ENCODE results near the gene WFIKKN1.
"Not testable (repeated sequence)": the region's sequence is repeated elsewhere in the genome, so short reads cannot be mapped to it uniquely, and the experiment has no call there.

The WFIKKN1 gene

GRCh38 chr16:595942-596735 is 34.6 kb upstream of the WFIKKN1 start:
- no peak for DNase-seq

GRCh38 chr16:596736-597060 is 34.1 kb upstream of the WFIKKN1 start:
- DNase-seq, result no peak

- not testable (repeated sequence) for DNase-seq
Measured at GRCh38 chr16:597655-598054, 33.1 kb upstream of the WFIKKN1 start.

GRCh38 chr16:598823-599739 is 31.7 kb upstream of the WFIKKN1 start:
- DNase-seq, result no peak

GRCh38 chr16:600781-601180 is 30.0 kb upstream of the WFIKKN1 start:
- no peak for DNase-seq

- no peak for DNase-seq
Measured at GRCh38 chr16:603933-604332, 26.9 kb upstream of the WFIKKN1 start.

- DNase-seq, result no peak
Measured at GRCh38 chr16:606656-607307, 24.0 kb upstream of the WFIKKN1 start.

GRCh38 chr16:608019-608418 is 22.8 kb upstream of the WFIKKN1 start:
- DNase-seq, result no peak

GRCh38 chr16:609316-609715 is 21.5 kb upstream of the WFIKKN1 start:
- no peak for DNase-seq

GRCh38 chr16:609984-610383 is 20.8 kb upstream of the WFIKKN1 start:
- no peak for DNase-seq

- DNase-seq, result no peak
Measured at GRCh38 chr16:610513-611381, 20.0 kb upstream of the WFIKKN1 start.

GRCh38 chr16:615122-615521 is 15.7 kb upstream of the WFIKKN1 start:
- no peak for DNase-seq

- DNase-seq, result no peak
Measured at GRCh38 chr16:616733-617586, 13.8 kb upstream of the WFIKKN1 start.

- no peak for DNase-seq
Measured at GRCh38 chr16:617855-618254, 12.9 kb upstream of the WFIKKN1 start.

- DNase-seq, result no peak
Measured at GRCh38 chr16:619476-620100, 11.2 kb upstream of the WFIKKN1 start.

GRCh38 chr16:620700-621525 is 9.9 kb upstream of the WFIKKN1 start:
- DNase-seq, result no peak

- DNase-seq, result no peak
Measured at GRCh38 chr16:621526-622105, 9.2 kb upstream of the WFIKKN1 start.

GRCh38 chr16:622920-623280 is 7.9 kb upstream of the WFIKKN1 start:
- DNase-seq, result no peak

GRCh38 chr16:624526-625070 is 6.2 kb upstream of the WFIKKN1 start:
- no peak for DNase-seq

All from amniotic stem cell (primary cell).